Vagina (tissue), 2 donors: ENCODE results near the gene TATDN3.

Experiments used
- CTCF ChIP-seq, 3 experiments: fragments of 450-650 bp in 2 of 3; fragments of 200-600 bp in 1 of 3; sonication (generic) in 1 of 3; IDR thresholded peaks; one replicate each; pipeline ENCODE4 v1.5.1; 2017 to 2019; ENCODE audit warnings: antibody characterized with exemption in 3 of 3, mild to moderate bottlenecking in 2 of 3, moderate library complexity in 2 of 3
- POLR2A ChIP-seq, 2 donors: fragments of 450-650 bp; IDR thresholded peaks; one replicate each; pipeline ENCODE4 v1.6.1; 2017; ENCODE audit warnings: antibody characterized with exemption in 2 of 2, mild to moderate bottlenecking in 2 of 2, moderate library complexity in 2 of 2
- POLR2AphosphoS5 ChIP-seq, 2 donors: sonication (generic); formaldehyde crosslinking; IDR thresholded peaks; one replicate each; pipeline ENCODE4 v1.9.0; 2017; ENCODE audit warnings: antibody characterized with exemption in 2 of 2, mild to moderate bottlenecking in 2 of 2, low read depth in 1 of 2; ENCODE audit not compliant: insufficient read depth in 1 of 2

DNA sequence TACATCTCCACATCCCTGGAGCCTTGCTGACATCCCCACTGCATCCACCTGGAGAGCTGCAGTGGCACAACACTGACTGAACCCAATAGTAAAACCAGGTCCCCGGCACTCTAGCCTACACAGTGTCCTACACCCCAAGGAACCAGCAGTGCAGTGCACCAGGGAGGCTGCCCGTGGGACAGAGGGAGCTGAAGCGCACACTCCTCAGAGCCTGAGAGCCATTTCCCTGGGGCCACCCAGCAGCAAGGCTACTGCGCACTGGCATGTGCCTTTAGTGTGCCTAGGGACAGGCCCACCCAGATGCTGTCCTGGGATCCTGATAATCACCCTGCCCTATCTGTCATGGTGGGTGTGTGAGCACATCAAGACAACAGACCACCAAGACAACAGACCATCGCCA, 32.0 kb upstream of the TATDN3 start:
- TF ChIP-seq POLR2A (IDR thresholded peaks at IDR 0.05) (no peak), CTCF (IDR thresholded peaks at IDR 0.05) (no peak), POLR2AphosphoS5 (IDR thresholded peaks at IDR 0.05; ENCODE audit: insufficient read depth in 1 of 2, low read depth in 1 of 2) (no peak)
